ENCODE results near the gene ZNF892.
"Not testable (repeated sequence)": the region's sequence is repeated elsewhere in the genome, so short reads cannot be mapped to it uniquely, and the experiment has no call there.

Gene ZNF892

DNA sequence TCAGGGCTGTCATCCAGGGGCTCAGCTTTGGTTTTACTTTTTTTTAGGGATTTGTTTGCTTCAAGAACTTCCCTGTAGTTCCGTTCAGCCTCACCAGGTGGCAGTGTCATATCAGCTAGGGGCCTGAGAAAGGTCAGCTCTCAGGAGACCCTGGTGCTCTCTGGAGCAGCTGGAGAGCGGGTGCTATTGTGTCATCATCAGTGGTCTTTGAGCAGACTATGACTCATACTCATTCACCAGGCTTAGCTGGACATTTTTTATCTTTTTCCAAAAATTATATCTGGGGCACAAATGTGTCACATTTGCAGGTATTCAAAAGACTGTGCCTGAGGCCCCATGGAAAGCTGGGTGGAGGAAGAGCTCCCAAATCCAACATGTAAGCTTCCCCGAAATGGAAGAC, 24.4 kb downstream of the ZNF892 start:
- no peak for DNase-seq

- no peak for DNase-seq
Measured at GRCh38 chr2:95232232-95232631, 24.9 kb downstream of the ZNF892 start.

DNA sequence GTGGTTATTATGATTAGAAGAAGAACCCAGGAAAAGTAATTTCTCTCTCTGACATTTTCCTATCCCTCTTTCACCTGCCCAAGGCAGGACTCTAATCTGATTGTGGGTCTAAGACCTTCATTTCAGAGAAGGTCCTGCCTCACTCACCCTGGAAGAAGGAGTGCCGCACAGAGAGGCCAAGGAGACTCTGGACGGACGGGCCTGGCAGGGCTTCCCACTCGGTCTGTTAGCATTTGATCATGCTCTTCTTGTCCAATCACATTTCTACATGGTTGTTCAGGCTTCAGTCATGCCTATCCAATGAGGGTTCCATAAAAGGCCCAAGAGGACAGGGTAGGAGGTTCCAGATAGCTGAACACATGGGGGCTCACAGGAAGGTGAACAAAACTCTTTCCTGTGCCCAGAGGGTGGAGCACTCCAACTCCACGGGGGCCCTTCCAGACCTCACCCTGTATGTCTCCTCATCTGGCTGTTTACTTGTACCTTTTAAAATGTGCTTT, 27.0 kb downstream of the ZNF892 start:
- no peak for DNase-seq

DNA sequence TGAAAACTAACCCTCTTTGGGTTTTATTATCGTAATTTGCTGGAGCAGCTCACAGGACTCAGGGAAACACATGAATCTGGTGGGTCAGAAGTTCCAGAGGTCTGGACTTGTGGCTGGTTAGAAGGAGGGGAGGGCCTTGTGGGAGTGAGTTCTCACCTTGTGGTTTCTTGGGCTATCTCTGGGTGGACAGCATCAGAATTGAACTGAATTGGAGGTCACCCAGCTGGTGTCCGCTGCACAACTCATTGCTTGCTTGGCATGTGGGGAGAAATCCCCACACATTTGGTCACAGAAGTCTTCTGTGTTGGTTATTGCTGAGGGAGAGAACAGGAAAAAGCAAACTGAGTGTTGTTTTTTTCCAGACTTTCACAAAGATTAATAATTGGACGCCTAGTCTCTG, 27.5 kb downstream of the ZNF892 start:
- DNase-seq: no peak

- DNase-seq: no peak
Measured at GRCh38 chr2:95238131-95238530, 30.8 kb downstream of the ZNF892 start.

GRCh38 chr2:95240091-95240490, 32.8 kb downstream of the ZNF892 start:
- no peak for DNase-seq

- DNase-seq: no peak
Measured at GRCh38 chr2:95240556-95240955, 33.2 kb downstream of the ZNF892 start.

DNA sequence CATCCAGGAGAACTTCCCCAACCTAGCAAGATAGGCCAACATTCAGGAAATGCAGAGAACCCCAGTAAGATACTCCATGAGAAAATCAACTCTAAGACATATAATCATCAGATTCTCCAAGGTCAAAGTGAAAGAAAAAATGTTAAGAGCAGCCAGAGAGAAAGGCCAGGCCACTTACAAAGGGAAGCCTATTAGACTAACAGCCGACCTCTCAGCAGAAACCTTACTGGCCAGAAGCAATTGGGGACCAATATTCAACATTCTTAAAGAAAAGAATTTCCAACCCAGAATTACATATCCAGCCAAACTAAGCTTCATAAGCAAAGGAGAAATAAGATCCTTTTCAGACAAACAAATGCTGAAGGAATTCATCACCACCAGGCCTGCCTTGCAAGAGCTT, 34.8 kb downstream of the ZNF892 start:
- DNase-seq: not testable (repeated sequence)

Measured in T-helper 1 cell (primary cell).